NCI-H524 treated with DMSO at 0.1 percent for 48 hours (cell line): ENCODE measurements around the gene JCAD.
"Not testable (repeated sequence)": the region's sequence is repeated elsewhere in the genome, so short reads cannot be mapped to it uniquely, and the experiment has no call there.

Experiments
- DNase-seq: peaks from one replicate; lab custom pipeline; 2025; lab: John Stamatoyannopoulos, UW

Gene JCAD

DNA sequence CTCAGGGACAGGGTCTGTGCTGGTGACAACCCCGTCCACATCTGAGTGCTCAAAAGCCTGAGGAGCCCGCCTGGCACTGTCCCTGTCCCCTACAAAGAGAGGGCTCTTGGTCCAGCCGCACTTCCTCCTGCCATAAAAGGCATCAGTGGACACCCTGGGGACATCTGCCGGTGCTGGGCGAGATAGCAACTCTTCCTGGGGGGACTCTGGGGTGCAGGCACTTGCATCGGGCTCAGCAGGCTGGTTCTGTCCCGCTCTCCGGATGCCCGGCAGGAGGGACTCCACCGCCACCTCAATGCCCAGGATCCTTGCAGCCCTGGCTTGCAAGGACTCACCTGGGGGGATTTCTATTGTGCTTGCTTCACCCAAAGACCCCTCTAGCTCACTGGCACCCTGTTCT lies 32.8 kb downstream of the JCAD start:
- DNase-seq: no peak

- DNase-seq: no peak
These were observed 33.3 kb downstream of the JCAD start for GRCh38 chr10:30026080-30026479.

DNA sequence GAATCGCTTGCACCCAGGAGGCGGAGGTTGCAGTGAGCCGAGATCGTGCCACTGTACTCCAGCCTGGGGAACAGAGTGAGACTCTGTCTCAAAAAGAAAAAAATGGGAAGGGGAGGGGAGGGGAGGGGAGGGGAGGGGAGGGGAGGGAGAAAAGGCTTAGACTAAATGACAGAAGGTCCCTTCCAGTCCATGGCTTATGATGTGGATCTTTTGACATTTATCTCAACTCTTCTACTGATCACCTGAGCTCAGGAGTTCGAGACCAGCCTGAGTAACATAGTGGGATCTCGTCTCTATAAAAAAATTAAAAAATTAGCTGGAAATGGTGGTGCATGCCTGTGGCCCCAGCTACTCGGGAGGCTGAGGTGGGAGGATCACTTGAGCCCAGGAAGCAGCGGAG lies 34.0 kb downstream of the JCAD start:
- not testable (repeated sequence) for DNase-seq

- DNase-seq: no peak
These were observed 36.8 kb downstream of the JCAD start for GRCh38 chr10:30022590-30022989.

DNA sequence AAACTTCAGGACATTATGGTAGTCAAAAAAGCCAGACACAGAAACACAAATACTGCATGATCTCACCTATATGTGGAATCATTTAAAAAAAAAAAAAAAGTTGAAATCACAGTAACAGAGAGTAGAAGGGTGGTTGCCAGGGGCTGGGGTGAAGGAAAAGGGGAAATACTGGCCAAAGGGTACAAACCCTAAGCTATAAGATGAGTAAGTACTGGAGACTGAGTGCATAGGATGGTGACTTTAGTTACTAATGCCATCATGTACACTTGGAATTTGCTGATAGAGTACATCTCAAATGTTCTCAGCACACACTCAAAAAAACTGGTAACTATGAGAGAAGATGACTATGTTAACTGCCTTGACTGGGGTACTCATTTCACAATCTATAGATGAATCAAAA lies 39.9 kb downstream of the JCAD start:
- DNase-seq: no peak

GRCh38 chr10:30018496-30018895 lies 40.9 kb downstream of the JCAD start:
- DNase-seq: no peak

DNA sequence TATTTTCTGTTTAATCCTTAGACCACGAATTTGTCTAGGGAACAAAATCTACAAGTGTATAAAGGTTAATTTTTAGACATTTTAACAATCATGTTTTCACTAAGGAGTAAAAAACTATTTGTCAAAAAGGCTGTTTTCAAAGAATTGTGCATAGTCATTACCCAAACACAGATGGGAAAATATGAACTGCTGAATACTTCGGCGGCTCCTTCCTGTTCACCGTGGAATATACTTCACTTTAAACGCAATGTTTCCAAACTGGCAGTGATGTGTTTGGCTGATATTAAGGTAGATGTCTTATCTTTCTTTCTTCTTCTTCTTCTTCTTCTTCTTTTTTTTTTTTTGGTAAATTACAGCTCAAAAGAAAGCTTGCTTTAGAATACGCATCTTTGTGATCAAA lies 41.4 kb downstream of the JCAD start:
- no peak for DNase-seq

DNA sequence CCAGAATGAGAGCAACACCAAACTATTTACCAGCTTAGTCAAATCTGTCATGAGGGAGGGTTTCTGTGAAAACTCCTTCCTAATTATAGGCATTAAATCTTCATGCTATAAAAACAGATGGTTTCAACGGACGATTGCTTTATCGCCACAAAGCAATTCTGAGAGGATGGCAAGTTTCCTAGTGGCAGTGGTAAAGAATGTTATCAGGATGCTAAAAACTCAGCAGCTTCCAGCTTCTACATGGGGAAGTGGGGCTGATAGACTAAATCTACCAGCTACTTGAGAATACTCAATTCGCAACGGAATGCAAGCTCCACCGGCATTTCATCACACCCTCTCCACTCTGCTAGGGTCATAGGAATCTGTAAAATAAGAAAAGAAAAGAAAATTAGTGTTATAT lies 41.8 kb downstream of the JCAD start:
- DNase-seq: no peak

DNA sequence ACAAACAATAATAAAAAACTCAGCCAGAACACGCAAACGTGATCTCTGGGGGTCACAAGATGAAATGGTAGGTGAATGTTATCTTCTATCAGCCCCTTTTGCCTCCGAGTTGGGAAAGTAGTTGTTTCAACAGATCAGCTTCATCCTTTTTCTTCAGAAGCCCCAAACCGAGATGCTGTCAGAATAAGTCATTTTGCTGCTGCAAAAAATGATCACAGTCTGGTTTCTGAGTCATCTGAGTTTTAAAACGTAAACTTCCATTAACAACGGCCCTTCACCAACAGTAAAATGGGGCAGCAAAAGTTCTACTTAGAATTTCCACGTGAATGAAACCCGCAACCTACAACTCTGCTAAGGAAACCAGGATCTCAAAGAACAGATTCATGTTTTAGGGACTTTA lies 44.9 kb downstream of the JCAD start:
- DNase-seq: no peak

- DNase-seq: no peak
These were observed 45.6 kb downstream of the JCAD start for GRCh38 chr10:30013757-30014156.

- no peak for DNase-seq
These were observed 47.3 kb downstream of the JCAD start for GRCh38 chr10:30011956-30012647.

- DNase-seq: no peak
These were observed 48.0 kb downstream of the JCAD start for GRCh38 chr10:30011396-30011795.

GRCh38 chr10:30007406-30007805 lies 52.0 kb downstream of the JCAD start:
- no peak for DNase-seq

DNA sequence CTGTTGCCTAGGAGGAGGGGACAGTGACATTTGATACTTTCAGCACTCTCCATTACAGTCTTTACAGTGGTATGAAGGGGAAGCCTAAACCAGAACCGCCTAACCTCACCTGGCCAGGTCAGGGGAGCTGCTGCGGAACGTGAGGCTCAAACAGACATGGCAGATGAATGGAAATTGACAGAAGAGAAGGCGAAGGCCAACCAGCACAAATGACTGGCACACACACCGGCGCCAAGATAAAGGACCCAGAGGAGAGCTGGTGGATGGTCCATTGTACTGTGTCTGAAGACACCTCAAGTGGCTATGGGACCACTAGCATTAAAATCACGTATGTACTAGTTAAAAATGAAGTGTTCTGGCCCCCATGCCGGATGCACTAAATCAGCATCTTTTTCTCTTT lies 53.0 kb downstream of the JCAD start:
- DNase-seq: no peak

- DNase-seq: not testable (repeated sequence)
These were observed 54.3 kb downstream of the JCAD start for GRCh38 chr10:30005116-30005515.

DNA sequence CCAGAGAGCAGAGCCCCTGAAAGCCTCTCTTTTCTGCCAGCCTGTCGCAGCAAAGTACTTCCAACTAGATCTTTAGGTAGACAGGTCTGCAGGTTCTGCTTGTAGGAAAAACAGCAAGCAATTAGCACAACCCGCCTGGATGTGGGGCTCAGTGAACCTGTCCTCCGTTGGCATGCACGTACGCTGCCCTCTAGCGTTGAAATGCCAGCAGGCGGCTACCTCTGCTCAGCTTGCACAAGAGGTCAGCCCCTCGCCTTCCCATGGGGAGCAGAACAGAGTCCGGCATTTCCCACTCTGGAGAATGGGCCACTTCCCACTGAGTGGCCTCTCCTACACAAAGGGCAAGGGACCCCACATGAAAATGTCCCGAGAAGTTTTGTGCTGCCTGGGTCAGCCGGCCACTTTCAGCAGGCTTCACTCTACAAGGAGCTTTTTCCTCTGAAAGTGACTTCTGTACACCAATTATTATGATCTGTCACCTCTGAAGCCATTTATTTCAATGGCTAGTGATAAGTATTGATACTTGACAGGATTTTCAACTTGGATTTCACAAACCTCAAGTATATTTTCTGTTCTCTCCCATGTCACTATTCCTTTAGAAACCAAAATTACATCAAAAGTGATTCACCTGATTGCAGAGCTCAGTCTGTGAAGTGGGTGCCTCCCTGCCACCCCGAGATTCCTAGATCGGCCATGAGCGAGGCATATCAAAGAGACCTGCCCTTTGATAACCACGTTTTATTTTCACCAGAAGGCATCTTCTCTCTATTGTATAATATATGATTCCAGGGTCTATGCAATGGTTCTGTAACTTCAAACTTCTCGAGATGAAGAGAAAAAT lies 56.7 kb downstream of the JCAD start:
- DNase-seq: no peak

- no peak for DNase-seq
These were observed 58.4 kb downstream of the JCAD start for GRCh38 chr10:30000802-30001571.

- DNase-seq: no peak
These were observed 61.1 kb downstream of the JCAD start for GRCh38 chr10:29998142-29998808.

GRCh38 chr10:29994811-29995210 lies 64.6 kb downstream of the JCAD start:
- DNase-seq: no peak

- no peak for DNase-seq
These were observed 66.0 kb downstream of the JCAD start for GRCh38 chr10:29993319-29993915.

DNA sequence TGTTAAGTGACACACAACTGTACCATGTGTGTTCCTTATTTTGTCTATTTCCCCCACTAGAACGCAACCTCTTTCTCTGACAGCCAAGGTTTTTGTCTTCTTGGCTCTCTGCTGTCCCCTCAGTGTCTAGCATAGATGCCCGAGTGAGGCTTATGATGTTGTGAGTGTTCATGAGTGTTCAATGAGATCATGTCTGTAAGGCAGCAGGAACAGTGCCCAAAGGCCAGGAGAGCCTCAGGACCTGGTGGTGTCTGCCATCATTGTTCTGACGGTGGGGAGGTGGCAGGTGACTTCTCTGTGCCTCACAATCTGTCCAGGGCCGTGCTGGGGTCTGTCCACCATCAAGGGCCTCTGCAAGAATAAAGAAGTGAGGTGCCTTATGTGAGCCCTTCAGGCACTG lies 66.5 kb downstream of the JCAD start:
- no peak for DNase-seq

- no peak for DNase-seq
These were observed 68.0 kb downstream of the JCAD start for GRCh38 chr10:29991382-29991781.
